NCI-H1092 treated with DMSO at 0.1 percent for 48 hours (cell line): Measurements from ENCODE around the gene FDX1.

Experiments used
- DNase-seq: peaks from one replicate; lab custom pipeline; 2025; lab: John Stamatoyannopoulos, UW

Gene FDX1

DNA sequence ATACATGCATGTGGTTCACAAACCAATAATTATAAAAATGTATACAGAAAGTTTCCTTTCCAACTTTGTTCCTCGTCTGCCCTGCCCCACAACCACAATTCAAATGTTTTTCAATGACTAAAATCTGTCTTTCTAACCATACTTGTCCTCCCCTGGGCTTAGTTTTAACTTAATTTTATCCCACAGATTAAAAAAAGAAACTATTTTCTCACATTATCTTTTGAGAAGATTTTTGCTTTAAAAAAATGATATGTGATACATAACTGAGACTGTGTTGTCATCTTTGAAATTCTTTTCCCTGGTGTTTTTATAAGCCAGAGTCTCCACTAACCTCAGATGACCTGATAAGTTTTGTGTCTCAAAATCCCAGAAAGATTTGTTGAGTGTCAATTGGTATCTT lies 79.0 kb downstream of the FDX1 start:
- no peak for DNase-seq

GRCh38 chr11:110509472-110509871 lies 79.7 kb downstream of the FDX1 start:
- DNase-seq = peak; percentile 72

DNA sequence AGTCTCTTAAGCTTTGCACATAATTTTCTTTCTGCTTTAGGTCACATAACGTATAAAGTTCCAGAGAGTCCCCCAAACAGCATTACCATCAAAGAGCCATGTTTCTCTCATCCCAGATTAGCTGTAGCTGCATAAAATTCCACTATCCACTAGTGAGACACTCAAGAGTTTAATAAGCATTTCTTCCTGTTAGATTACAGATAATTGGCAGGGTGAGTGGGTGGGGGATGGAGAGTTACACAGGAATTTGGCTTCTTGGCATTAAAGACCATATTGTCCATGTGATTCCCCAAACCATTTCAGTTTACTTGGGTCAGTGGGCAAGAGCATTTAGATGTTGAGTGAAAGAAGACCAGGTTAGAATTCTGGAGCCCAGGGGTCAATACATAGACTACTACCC lies 82.3 kb downstream of the FDX1 start:
- DNase-seq = no peak

- DNase-seq = no peak
These were observed 83.6 kb downstream of the FDX1 start for GRCh38 chr11:110513259-110513801.

DNA sequence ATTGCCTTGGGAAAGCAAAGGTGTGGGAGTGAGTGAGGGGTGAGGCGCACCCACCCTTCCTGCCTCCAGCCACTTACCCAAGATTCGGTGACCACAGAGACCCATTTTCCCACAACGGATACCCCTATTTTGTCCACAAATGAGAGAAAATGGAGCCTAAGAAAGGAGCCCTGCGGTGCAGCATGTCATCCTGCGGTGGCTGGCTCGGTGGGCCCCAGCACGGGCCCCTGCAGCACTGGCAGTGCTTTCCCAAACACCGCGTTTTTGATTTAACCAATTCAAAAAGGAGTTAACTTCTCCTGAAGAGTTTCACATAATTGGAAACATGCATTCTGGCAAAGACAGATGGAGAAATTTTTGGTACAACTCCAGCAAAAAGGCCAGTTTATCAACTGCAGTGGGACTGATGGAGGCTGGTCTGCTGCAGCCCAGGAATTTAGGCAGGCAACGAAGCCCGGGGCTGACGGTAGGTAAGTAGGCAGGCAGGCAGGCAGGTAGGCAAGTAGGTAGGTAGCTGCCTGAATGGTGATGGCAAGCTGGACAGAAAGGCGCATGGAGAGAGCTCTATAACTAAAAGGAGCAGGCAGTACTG lies 84.2 kb downstream of the FDX1 start:
- no peak for DNase-seq
